ENCODE data around the gene ZNF613.
"Not testable (repeated sequence)": the region's sequence is repeated elsewhere in the genome, so short reads cannot be mapped to it uniquely, and the experiment has no call there.

The ZNF613 gene

DNA sequence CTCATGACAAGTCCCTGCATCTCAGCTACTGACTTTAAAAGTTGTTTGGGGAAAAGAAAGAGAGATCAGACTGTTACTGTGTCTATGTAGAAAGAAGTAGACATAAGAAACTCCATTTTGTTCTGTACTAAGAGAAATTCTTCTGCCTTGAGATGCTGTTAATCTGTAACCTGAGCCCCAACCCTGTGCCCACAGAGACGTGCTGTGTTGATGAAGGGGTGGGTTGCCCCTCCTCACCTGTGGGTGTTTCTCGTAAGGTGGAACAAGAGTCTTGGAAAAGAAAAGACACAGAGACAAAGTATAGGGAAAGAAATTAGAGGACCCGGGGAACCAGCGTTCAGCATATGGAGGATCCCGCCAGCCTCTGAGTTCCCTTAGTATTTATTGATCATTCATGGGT lies 19.3 kb upstream of the ZNF613 start:
- H3K27me3 Mint-ChIP-seq (ENCODE audit: low read depth); DNase-seq (ENCODE audit: low spot score); H3K4me3 Mint-ChIP-seq; H3K4me1 Mint-ChIP-seq (ENCODE audit: low read depth); H3K27ac Mint-ChIP-seq: not testable (repeated sequence)
- Mint-ChIP-seq H3K36me3 (ENCODE audit: low read depth) (peaks cover 17% of the 10 kb centered on the region), H3K9me3 (peaks cover 70% of the 10 kb centered on the region)

GRCh38 chr19:51915324-51915867 lies 11.9 kb upstream of the ZNF613 start:
- no peak overlapping the region for H3K4me3 Mint-ChIP-seq
- H3K9me3 Mint-ChIP-seq = peaks cover 76% of the 10 kb centered on the region
- DNase-seq (ENCODE audit: low spot score) = no peak
- no peaks in the 10 kb centered on the region for H3K27me3 Mint-ChIP-seq (ENCODE audit: low read depth)
- H3K27ac Mint-ChIP-seq = no peak overlapping the region
- no peaks in the 10 kb centered on the region for H3K4me1 Mint-ChIP-seq (ENCODE audit: low read depth)
- peaks cover 4% of the 10 kb centered on the region for H3K36me3 Mint-ChIP-seq (ENCODE audit: low read depth)

- peaks cover 80% of the 10 kb centered on the region for H3K9me3 Mint-ChIP-seq
- no peaks in the 10 kb centered on the region for H3K27me3 Mint-ChIP-seq (ENCODE audit: low read depth)
- DNase-seq (ENCODE audit: low spot score) = no peak
- H3K36me3 Mint-ChIP-seq (ENCODE audit: low read depth) = peaks cover 4% of the 10 kb centered on the region
- H3K4me1 Mint-ChIP-seq (ENCODE audit: low read depth) = no peaks in the 10 kb centered on the region
- H3K27ac Mint-ChIP-seq = no peak overlapping the region
- H3K4me3 Mint-ChIP-seq = no peak overlapping the region
These were observed 11.1 kb upstream of the ZNF613 start for GRCh38 chr19:51916167-51916566.

- H3K27me3 Mint-ChIP-seq (ENCODE audit: low read depth) = no peaks in the 10 kb centered on the region
- H3K27ac Mint-ChIP-seq = no peak overlapping the region
- H3K4me1 Mint-ChIP-seq (ENCODE audit: low read depth) = no peaks in the 10 kb centered on the region
- no peak overlapping the region for H3K4me3 Mint-ChIP-seq
- peaks cover 4% of the 10 kb centered on the region for H3K36me3 Mint-ChIP-seq (ENCODE audit: low read depth)
- H3K9me3 Mint-ChIP-seq = peaks cover 85% of the 10 kb centered on the region
- DNase-seq (ENCODE audit: low spot score) = no peak
These were observed 7.7 kb upstream of the ZNF613 start for GRCh38 chr19:51919606-51920005.

DNA sequence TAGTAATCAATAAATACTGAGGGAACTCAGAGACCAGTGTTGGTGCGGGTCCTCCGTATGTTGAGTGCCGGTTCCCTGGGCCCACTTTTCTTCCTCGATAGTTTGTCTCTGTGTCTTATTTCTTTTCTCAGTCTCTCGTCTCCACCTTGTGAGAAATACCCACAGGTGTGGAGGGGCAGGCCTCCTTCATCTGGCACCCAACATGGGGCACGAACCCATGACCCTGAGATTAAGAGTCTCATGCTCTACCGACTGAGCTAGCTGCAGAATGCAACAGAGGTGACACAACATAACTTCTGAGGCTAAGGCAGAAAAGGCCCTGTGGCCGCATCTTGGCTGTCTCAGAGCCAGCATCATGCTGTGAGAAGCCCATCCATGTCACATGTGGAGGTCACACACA lies 5.3 kb upstream of the ZNF613 start:
- Mint-ChIP-seq H3K9me3 (peaks cover 85% of the 10 kb centered on the region), H3K4me3 (no peak overlapping the region), H3K4me1 (ENCODE audit: low read depth) (peaks cover 6% of the 10 kb centered on the region), H3K27ac (no peak overlapping the region), H3K27me3 (ENCODE audit: low read depth) (no peaks in the 10 kb centered on the region), H3K36me3 (ENCODE audit: low read depth) (peaks cover 7% of the 10 kb centered on the region)
- no peak for DNase-seq (ENCODE audit: low spot score)

- peak overlapping the region; percentile 98 for H3K4me3 Mint-ChIP-seq
- peaks cover 13% of the 10 kb centered on the region for H3K4me1 Mint-ChIP-seq (ENCODE audit: low read depth)
- peaks cover 36% of the 10 kb centered on the region for H3K36me3 Mint-ChIP-seq (ENCODE audit: low read depth)
- no peak for DNase-seq (ENCODE audit: low spot score)
- H3K27me3 Mint-ChIP-seq (ENCODE audit: low read depth) = no peaks in the 10 kb centered on the region
- peak overlapping the region; percentile 94 for H3K27ac Mint-ChIP-seq
- peaks cover 82% of the 10 kb centered on the region for H3K9me3 Mint-ChIP-seq
These were observed 867 bp upstream of the ZNF613 start for GRCh38 chr19:51926426-51926783.

DNA sequence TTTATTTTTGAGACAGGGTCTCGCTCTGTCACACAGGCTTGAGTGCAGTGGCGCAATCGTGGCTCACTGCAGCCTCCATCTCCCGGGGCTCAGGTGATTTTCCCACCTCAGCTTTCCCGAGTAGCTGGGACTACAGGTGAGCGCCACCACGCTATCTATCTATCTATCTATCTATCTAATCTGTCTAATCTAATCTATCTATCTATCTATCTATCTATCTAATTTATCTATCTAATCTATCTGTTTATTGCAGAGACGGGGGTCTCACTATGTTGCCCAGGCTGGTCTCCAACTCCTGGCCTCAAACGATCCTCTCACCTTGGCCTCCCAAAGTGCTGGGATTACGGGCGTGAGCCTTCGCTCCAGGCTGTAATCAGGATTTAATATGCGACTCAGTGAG lies 587 bp downstream of the ZNF613 start:
- no peaks in the 10 kb centered on the region for H3K27me3 Mint-ChIP-seq (ENCODE audit: low read depth)
- peaks cover 13% of the 10 kb centered on the region for H3K4me1 Mint-ChIP-seq (ENCODE audit: low read depth)
- H3K36me3 Mint-ChIP-seq (ENCODE audit: low read depth) = peaks cover 44% of the 10 kb centered on the region
- H3K27ac Mint-ChIP-seq = peak overlapping the region; percentile 94
- no peak for DNase-seq (ENCODE audit: low spot score)
- H3K4me3 Mint-ChIP-seq = peak overlapping the region; percentile 98
- peaks cover 77% of the 10 kb centered on the region for H3K9me3 Mint-ChIP-seq

- Mint-ChIP-seq H3K27ac (no peak overlapping the region), H3K4me1 (ENCODE audit: low read depth) (peaks cover 7% of the 10 kb centered on the region), H3K36me3 (ENCODE audit: low read depth) (peaks cover 75% of the 10 kb centered on the region), H3K4me3 (no peak overlapping the region), H3K27me3 (ENCODE audit: low read depth) (no peaks in the 10 kb centered on the region), H3K9me3 (peaks cover 62% of the 10 kb centered on the region)
- no peak for DNase-seq (ENCODE audit: low spot score)
These were observed 4.6 kb downstream of the ZNF613 start for GRCh38 chr19:51931921-51932320.

DNA sequence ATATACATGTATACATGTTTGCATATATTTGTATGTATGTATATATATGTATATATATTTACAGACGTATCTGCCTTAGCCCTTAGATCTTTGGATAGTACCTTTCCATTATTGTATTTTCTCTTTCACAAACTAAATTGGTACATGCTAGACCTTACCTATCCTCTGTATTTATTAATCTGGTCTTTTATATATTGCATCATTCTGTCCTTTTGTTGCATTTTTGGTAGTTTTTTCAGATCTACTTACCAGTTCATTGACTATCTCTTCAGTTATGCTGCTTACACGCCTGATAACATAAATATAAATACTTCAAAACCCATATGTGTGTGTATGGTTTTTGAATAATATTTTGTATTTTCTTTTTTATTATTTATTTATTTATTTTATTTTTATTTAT lies 11.7 kb downstream of the ZNF613 start:
- Mint-ChIP-seq H3K27me3 (ENCODE audit: low read depth) (no peaks in the 10 kb centered on the region), H3K36me3 (ENCODE audit: low read depth) (peaks cover 92% of the 10 kb centered on the region), H3K4me3 (no peak overlapping the region), H3K27ac (no peak overlapping the region), H3K9me3 (peaks cover 77% of the 10 kb centered on the region), H3K4me1 (ENCODE audit: low read depth) (no peaks in the 10 kb centered on the region)
- no peak for DNase-seq (ENCODE audit: low spot score)

GRCh38 chr19:51944798-51945552 lies 17.7 kb downstream of the ZNF613 start:
- H3K4me3 Mint-ChIP-seq = no peak overlapping the region
- no peak overlapping the region for H3K27ac Mint-ChIP-seq

DNA sequence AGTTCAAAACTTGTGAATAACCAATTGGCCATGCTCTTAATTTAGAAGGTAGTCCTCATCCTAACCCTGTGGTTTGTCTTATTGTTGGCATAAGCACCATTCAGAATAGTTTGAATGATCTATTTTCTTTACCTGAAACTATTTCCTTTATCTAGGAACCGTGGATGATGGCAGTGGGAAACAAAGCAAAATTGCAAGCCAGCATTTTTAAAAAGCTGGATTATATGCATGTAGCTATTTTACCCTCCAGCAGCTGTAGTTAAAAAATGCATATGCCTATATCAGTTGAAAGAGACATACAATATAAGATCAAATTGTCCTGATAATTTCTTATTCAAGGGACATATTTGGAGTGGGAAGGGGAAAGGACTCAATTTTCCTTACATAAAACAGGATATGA lies 19.3 kb downstream of the ZNF613 start:
- H3K27ac Mint-ChIP-seq = no peak overlapping the region

More at GRCh38 chr19:51944798-51945552, 17.7 kb downstream of the ZNF613 start:
- no peaks in the 10 kb centered on the region for H3K27me3 Mint-ChIP-seq (ENCODE audit: low read depth)
- no peaks in the 10 kb centered on the region for H3K4me1 Mint-ChIP-seq (ENCODE audit: low read depth)
- DNase-seq (ENCODE audit: low spot score) = no peak
- peaks cover 92% of the 10 kb centered on the region for H3K9me3 Mint-ChIP-seq
- H3K36me3 Mint-ChIP-seq (ENCODE audit: low read depth) = peaks cover 65% of the 10 kb centered on the region

DNA sequence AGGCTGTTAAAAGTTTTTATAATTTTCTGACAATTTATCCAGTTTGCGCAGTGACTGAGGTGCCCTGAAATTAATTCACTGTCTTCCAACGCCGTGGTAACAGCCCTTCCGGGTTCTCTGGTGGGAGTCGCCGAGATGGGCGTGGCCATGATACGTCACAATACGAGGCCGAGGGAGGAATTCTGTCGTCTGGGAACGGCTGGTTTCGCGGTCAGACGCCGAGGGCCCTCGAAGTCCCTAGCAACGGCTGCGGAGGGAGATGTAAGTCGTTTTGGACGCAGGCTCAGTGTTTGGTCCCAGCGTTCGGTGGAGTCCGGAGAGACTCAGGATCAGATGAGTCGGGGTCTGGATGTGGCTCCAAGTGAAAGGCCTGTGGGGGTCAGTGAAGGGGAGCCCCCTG lies 21.7 kb downstream of the ZNF613 start:
- Mint-ChIP-seq H3K9me3 (peaks cover 81% of the 10 kb centered on the region), H3K36me3 (ENCODE audit: low read depth) (peaks cover 27% of the 10 kb centered on the region), H3K27ac (no peak overlapping the region), H3K4me3 (no peak overlapping the region), H3K27me3 (ENCODE audit: low read depth) (no peaks in the 10 kb centered on the region), H3K4me1 (ENCODE audit: low read depth) (no peaks in the 10 kb centered on the region)
- no peak for DNase-seq (ENCODE audit: low spot score)

More for the DNA sequence above, 19.3 kb downstream of the ZNF613 start:
- no peaks in the 10 kb centered on the region for H3K27me3 Mint-ChIP-seq (ENCODE audit: low read depth)
- no peak overlapping the region for H3K4me3 Mint-ChIP-seq
- H3K4me1 Mint-ChIP-seq (ENCODE audit: low read depth) = no peaks in the 10 kb centered on the region
- no peak for DNase-seq (ENCODE audit: low spot score)
- peaks cover 50% of the 10 kb centered on the region for H3K36me3 Mint-ChIP-seq (ENCODE audit: low read depth)
- H3K9me3 Mint-ChIP-seq = peaks cover 94% of the 10 kb centered on the region

DNA sequence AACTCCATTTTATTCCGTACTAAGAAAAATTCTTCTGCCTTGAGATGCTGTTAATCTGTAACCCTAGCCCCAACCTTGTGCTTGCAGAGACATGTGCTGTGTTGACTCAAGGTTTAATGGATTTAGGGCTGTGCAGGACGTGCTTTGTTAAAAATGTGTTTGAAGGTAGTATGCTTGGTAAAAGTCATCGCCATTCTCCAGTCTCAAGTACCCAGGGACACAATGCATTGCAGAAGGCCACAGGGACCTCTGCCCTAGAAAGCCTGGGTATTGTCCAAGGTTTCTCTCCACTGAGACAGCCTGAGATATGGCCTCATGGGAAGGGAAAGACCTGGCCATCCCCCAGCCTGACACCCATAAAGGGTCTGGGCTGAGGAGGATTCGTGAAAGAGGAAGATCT lies 30.6 kb downstream of the ZNF613 start:
- not testable (repeated sequence) for H3K4me1 Mint-ChIP-seq (ENCODE audit: low read depth); DNase-seq (ENCODE audit: low spot score); H3K27me3 Mint-ChIP-seq (ENCODE audit: low read depth); H3K4me3 Mint-ChIP-seq; H3K27ac Mint-ChIP-seq
- H3K9me3 Mint-ChIP-seq = peaks cover 79% of the 10 kb centered on the region
- peaks cover 13% of the 10 kb centered on the region for H3K36me3 Mint-ChIP-seq (ENCODE audit: low read depth)

DNA sequence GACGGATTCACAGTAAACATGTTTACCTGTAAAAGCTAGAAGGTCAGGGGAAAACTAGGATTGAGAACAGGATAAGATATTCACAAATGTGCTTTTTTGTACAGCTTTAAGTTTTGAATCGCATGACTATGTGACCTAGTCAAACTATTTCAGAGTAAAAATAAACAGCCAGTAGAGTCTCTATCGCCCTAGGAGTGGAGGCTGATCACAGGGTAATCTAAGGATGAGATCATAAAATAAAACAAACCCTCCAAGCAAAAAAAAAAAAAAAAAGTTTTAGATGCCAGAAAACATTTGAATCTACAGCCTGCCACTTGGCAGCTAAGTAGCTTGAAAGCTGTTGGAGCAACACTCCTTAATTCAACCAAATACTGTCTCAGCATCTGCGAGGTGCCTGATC lies 32.5 kb downstream of the ZNF613 start:
- DNase-seq (ENCODE audit: low spot score) = no peak
- no peak overlapping the region for H3K4me3 Mint-ChIP-seq
- no peak overlapping the region for H3K27ac Mint-ChIP-seq
- no peaks in the 10 kb centered on the region for H3K4me1 Mint-ChIP-seq (ENCODE audit: low read depth)
- peaks cover 83% of the 10 kb centered on the region for H3K9me3 Mint-ChIP-seq
- H3K27me3 Mint-ChIP-seq (ENCODE audit: low read depth) = no peaks in the 10 kb centered on the region
- H3K36me3 Mint-ChIP-seq (ENCODE audit: low read depth) = peaks cover 25% of the 10 kb centered on the region
